PFSK-1 (cell line): Measurements from ENCODE around the gene TOLLIP.

Experiments used
- FOXP2 ChIP-seq: optimal IDR thresholded peaks from 2 replicates; pipeline ENCODE3; 2011; ENCODE audit warnings: borderline replicate concordance, control low read depth, inconsistent platforms; ENCODE audit not compliant: insufficient read depth; ENCODE audit errors: extremely low read length, extremely low read depth
- POLR2AphosphoS5 ChIP-seq: IDR thresholded peaks from 2 replicates; pipeline ENCODE4 v1.6.1; 2012; ENCODE audit warnings: low read depth, mild to moderate bottlenecking, control low read depth, low read length, moderate library complexity
- SIN3A ChIP-seq: IDR thresholded peaks from 2 replicates; pipeline ENCODE4 v1.6.1; 2012; ENCODE audit warnings: mild to moderate bottlenecking, low read length, moderate library complexity, borderline replicate concordance; ENCODE audit not compliant: insufficient read depth
- TAF1 ChIP-seq: IDR thresholded peaks from 2 replicates; pipeline ENCODE4 v1.6.1; 2012; ENCODE audit warnings: low read length, control low read depth, borderline replicate concordance; ENCODE audit not compliant: insufficient read depth
- TF ChIP-seq, protein P1 (sequence below), 2 experiments: IDR thresholded peaks; 2 replicates each; pipeline versions ENCODE4 v1.6.1 to v1.8.0; 2011 to 2012; ENCODE audit warnings: low read depth in 2 of 2, low read length in 2 of 2, control low read depth in 1 of 2, inconsistent platforms in 1 of 2, mild to moderate bottlenecking in 1 of 2, moderate library complexity in 1 of 2; ENCODE audit not compliant: insufficient read depth in 1 of 2

Gene TOLLIP

DNA sequence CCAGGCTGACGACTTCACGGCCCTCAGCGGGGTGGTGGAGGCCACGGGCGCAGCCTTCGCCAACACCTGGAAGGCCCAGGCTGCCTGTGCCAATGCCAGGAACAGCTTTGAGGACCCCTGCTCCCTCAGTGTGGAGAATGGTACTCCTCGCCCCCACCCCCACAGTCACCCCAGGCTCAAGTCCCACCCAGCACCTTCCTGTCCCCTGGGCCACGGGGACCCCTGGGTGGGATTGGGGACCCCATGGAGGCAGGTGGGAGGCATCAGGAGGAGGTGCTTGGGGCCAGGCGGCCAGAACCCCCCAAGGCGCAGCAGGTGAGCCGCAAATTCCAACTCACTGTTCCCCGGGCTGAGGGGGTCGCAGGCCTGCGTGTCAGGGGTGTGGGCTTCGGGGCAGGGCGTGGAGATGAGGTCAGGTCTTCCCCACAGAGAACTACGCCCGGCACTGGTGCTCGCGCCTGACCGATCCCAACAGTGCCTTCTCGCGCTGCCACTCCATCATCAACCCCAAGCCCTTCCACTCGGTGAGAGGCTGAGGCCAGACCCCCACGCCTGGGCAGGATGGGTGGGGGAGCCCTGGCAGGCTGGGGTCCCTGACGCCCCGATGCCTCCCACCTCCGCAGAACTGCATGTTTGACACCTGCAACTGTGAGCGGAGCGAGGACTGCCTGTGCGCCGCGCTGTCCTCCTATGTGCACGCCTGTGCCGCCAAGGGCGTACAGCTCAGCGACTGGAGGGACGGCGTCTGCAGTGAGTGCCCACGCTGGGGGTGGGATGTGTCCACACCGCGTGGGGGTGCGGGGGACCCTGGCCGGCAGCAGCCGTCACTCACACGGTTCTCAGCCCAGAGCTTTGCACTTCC is 77.2 kb downstream of the TOLLIP start:
- TF ChIP-seq SIN3A (no peak), POLR2AphosphoS5 (no peak), TAF1 (no peak), FOXP2 (no peak)
- TF ChIP-seq, protein P1, sequence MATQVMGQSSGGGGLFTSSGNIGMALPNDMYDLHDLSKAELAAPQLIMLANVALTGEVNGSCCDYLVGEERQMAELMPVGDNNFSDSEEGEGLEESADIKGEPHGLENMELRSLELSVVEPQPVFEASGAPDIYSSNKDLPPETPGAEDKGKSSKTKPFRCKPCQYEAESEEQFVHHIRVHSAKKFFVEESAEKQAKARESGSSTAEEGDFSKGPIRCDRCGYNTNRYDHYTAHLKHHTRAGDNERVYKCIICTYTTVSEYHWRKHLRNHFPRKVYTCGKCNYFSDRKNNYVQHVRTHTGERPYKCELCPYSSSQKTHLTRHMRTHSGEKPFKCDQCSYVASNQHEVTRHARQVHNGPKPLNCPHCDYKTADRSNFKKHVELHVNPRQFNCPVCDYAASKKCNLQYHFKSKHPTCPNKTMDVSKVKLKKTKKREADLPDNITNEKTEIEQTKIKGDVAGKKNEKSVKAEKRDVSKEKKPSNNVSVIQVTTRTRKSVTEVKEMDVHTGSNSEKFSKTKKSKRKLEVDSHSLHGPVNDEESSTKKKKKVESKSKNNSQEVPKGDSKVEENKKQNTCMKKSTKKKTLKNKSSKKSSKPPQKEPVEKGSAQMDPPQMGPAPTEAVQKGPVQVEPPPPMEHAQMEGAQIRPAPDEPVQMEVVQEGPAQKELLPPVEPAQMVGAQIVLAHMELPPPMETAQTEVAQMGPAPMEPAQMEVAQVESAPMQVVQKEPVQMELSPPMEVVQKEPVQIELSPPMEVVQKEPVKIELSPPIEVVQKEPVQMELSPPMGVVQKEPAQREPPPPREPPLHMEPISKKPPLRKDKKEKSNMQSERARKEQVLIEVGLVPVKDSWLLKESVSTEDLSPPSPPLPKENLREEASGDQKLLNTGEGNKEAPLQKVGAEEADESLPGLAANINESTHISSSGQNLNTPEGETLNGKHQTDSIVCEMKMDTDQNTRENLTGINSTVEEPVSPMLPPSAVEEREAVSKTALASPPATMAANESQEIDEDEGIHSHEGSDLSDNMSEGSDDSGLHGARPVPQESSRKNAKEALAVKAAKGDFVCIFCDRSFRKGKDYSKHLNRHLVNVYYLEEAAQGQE (IDR thresholded peaks at IDR 0.05; ENCODE audit: insufficient read depth in 1 of 2, low read depth in 2 of 2, low read length in 2 of 2) = no peak

DNA sequence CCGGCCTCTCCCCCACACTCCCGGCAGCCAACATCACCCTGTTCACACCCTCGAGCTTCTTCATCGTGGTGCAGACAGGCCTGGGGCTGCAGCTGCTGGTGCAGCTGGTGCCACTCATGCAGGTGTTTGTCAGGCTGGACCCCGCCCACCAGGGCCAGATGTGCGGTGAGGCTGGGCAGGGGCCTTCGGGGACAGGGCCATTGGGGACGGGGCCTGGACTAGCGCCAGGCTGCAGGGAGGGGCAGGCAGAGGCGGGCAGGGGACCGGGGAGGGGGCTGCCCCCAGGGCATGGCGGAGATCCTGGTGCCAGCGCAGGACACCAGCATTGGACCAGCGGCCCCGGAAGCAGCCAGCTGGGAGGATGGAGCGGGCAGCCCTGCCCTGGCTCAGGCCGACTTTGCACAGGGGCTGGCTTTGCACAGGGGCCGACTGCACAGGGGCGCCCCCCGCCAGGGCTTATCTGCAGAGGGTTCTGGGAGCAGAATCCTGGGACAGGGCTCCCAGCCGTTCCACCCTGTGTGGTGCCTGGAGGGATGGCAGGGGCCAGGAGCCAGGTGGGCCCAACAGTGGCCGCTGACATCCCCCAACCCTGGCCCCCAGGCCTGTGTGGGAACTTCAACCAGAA is 77.9 kb downstream of the TOLLIP start:
- TF ChIP-seq TAF1 (no peak), FOXP2 (no peak), SIN3A (no peak), POLR2AphosphoS5 (no peak)
- TF ChIP-seq, protein P1 (IDR thresholded peaks at IDR 0.05; ENCODE audit: insufficient read depth in 1 of 2, low read depth in 2 of 2, low read length in 2 of 2) = no peak

DNA sequence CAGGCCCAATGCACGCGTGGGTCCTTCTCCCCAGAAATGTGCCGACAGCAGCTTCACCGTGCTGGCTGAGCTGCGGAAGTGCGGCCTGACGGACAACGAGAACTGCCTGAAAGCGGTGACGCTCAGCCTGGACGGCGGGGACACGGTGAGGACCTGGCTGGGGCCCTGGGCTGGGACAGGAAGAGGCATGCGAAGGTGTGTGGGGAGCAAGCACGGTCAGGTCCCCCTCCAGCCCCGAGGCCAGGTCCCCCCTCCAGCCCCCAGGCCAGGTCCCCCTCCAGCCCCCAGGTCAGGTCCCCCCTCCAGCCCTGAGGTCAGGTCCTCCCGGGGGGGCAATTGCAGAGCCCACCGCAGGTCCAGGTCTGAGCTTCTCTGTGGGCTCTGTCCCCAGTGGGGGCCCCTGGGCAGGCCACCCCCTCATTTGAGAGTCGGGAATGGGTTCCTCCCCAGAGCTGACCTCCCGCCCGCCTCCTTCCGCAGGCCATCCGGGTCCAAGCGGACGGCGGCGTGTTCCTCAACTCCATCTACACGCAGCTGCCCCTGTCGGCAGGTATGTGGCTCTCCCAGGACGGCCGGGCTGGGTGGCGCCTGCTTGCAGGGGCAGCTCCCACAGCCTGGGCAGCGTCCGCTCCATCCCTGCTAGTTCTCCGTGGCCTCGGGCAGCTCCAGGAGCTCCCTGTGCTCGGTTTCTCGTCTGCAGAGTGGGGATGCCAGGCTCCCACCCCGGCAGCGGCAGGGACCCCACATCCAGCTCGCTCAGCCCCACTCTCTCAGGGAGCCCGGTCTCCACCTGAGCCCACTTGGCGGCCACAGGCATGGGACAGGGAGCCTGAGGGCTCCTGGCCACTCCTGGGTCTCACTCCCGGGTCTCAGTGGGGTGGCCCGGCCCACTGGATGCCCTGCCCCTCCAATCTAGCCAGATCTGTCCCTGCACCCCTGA is 78.7 kb downstream of the TOLLIP start:
- no peak for TF ChIP-seq TAF1
- TF ChIP-seq SIN3A = no peak
- TF ChIP-seq, protein P1 (IDR thresholded peaks at IDR 0.05; ENCODE audit: insufficient read depth in 1 of 2, low read depth in 2 of 2, low read length in 2 of 2) = no peak
- TF ChIP-seq FOXP2 = no peak
- no peak for TF ChIP-seq POLR2AphosphoS5

DNA sequence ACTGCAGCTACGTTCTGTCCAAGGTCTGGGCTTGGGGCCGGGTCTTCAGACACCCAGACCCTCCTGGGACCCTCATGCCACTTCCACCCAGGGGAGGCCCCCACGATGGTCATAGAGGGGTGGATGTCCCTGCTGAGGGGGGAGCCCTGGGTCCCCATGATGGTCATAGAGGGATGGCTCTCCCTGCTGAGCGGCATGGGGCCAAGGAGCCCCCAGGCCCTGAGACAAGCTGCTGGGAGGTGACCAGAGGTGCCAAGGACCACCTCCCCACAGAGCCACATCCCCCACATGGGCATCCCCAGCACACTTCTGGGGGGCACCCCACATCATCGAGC is 79.3 kb downstream of the TOLLIP start:
- TF ChIP-seq FOXP2 (no peak), POLR2AphosphoS5 (no peak), TAF1 (no peak), SIN3A (no peak)
- TF ChIP-seq, protein P1 (IDR thresholded peaks at IDR 0.05; ENCODE audit: insufficient read depth in 1 of 2, low read depth in 2 of 2, low read length in 2 of 2) = no peak
